Activated CD4-positive, CD25-positive, alpha-beta regulatory T cell treated with anti-CD3 and anti-CD28 coated beads, Interleukin-2, amount 50 U/mL, for 16 hours (primary cell): Measurements from ENCODE around the gene GCSAML.

Experiments used
- DNase-seq: peaks from one replicate; pipeline ENCODE4 v3.0.0-alpha.2; 2020; ENCODE audit warnings: low read depth, low spot score

GCSAML gene

GRCh38 chr1:247574236-247574635 is 25.3 kb downstream of the GCSAML start:
- no peak for DNase-seq

GRCh38 chr1:247574664-247575063 is 25.7 kb downstream of the GCSAML start:
- no peak for DNase-seq

GRCh38 chr1:247576514-247576913 is 27.6 kb downstream of the GCSAML start:
- no peak for DNase-seq

GRCh38 chr1:247578946-247579460 is 30.1 kb downstream of the GCSAML start:
- no peak for DNase-seq

- no peak for DNase-seq
Observed at GRCh38 chr1:247588060-247588459, 39.1 kb downstream of the GCSAML start, which contains the start of gene OR2G2. Gene OR2G2 (plus strand): TSS chr1:247588360. CDS start chr1:247588360, 0 bp downstream.

GRCh38 chr1:247605286-247605685 is 56.4 kb downstream of the GCSAML start, which contains the start of gene OR2G3:
Gene OR2G3 (plus strand): TSS chr1:247605586. CDS start chr1:247605586, 0 bp downstream.
- no peak for DNase-seq

GRCh38 chr1:247613405-247613804 is 64.5 kb downstream of the GCSAML start:
- no peak for DNase-seq

GRCh38 chr1:247614625-247615024 is 65.7 kb downstream of the GCSAML start:
- no peak for DNase-seq
